ENCODE measurements around the gene SLC45A2. TPM values are rescaled to one million over a fixed set of nuclear protein-coding genes. Genes with fewer than 3 reads are reported as not detected.

SLC45A2 gene
- total and polyA plus RNA-seq, 2 of the 8 experiments (the other 6 are each of a cell fraction or from before 2014, with no cell fraction given): 0.09 TPM; not detected in 1

DNA sequence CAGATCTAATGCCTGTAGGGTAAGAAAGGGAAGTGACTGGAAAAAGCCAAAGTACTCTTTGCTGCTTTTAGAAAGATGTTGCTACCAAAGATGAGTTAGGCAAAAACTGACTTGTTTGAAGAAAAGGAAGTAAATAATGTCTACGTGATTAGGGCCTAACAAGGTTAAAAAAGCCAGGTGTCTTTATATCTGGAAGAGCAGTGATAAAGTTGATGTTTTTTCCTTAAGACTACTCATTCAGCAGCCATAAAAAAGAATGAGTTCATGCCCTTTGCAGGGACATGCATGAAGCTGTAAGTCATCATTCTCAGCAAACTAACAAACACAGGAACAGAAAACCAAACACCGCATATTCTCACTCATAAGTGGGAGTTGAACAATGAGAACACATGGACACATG lies 36.8 kb upstream of the SLC45A2 start:
- H3K9ac ChIP-seq (replicated peaks in 1 of 4; ENCODE audit: extremely low read depth in 1 of 4, low read depth in 3 of 4, low read length in 3 of 4): no peak overlapping the region
- H2BK12ac ChIP-seq (ENCODE audit: low read depth, low read length): no peak overlapping the region
- no peaks in the 10 kb centered on the region for H3K9me3 ChIP-seq (ENCODE audit: insufficient read depth in 2 of 2, low read depth in 1 of 2, low read length in 1 of 2)
- no peak overlapping the region for H3K4me2 ChIP-seq (ENCODE audit: insufficient read depth in 1 of 2, low read depth in 2 of 2, low read length in 2 of 2)
- no peak overlapping the region for H3K4ac ChIP-seq (replicated peaks; ENCODE audit: insufficient read length, low read depth, low read length)
- no peak overlapping the region for H3K18ac ChIP-seq (ENCODE audit: extremely low read depth, low read length)
- H4K91ac ChIP-seq (replicated peaks; ENCODE audit: insufficient read length, low read length): no peak overlapping the region
- H4K5ac ChIP-seq (ENCODE audit: insufficient read length, low read depth, low read length): no peak overlapping the region
- H3K36me3 ChIP-seq (ENCODE audit: control insufficient read depth in 2 of 4, insufficient read depth in 4 of 4, low read length in 3 of 4): no peaks in the 10 kb centered on the region
- CTCF ChIA-PET (ENCODE audit: partially characterized antibody): interaction anchor here (0.8 to 1.5 kb wide), 5 partner anchors 10 to 59 kb away, joined by 3 read pairs; no protein-coding TSS in a partner anchor
- no peak overlapping the region for H3K14ac ChIP-seq (ENCODE audit: insufficient read length)
- no peak overlapping the region for H2BK120ac ChIP-seq (replicated peaks; ENCODE audit: low read depth, low read length)
- no peak overlapping the region for H3K27ac ChIP-seq (ENCODE audit: low read depth, low read length)
- FAIRE-seq: no peak
- H2BK5ac ChIP-seq (ENCODE audit: low read depth, low read length): no peak overlapping the region
- H3K27me3 ChIP-seq (replicated peaks in 1 of 4; ENCODE audit: control insufficient read depth in 3 of 4, extremely low read depth in 1 of 4, insufficient read depth in 3 of 4, low read length in 3 of 4): no peaks in the 10 kb centered on the region
- no peaks in the 10 kb centered on the region for H3K4me1 ChIP-seq (replicated peaks in 1 of 4; ENCODE audit: control insufficient read depth in 3 of 4, insufficient read depth in 4 of 4, low read length in 3 of 4)
- H2AK5ac ChIP-seq (ENCODE audit: low read depth, low read length): no peak overlapping the region
- no peak overlapping the region for H2AFZ ChIP-seq (ENCODE audit: low read length)
- no peak overlapping the region for H3K56ac ChIP-seq (replicated peaks; ENCODE audit: insufficient read length, low read depth, low read length)
- H3K4me3 ChIP-seq (ENCODE audit: extremely low read depth in 1 of 4, insufficient read depth in 2 of 4, low read depth in 3 of 4, low read length in 4 of 4): no peak overlapping the region
- no peaks in the 10 kb centered on the region for H4K20me1 ChIP-seq (replicated peaks in 1 of 2; ENCODE audit: control insufficient read depth in 1 of 2, insufficient read depth in 2 of 2, low read length in 2 of 2)
- no peak overlapping the region for H3K23ac ChIP-seq (ENCODE audit: insufficient read length)
- no peaks in the 10 kb centered on the region for H3K79me1 ChIP-seq (ENCODE audit: low read depth, low read length)
- POLR2A ChIA-PET (ENCODE audit: partially characterized antibody): no interaction called here
- H2BK20ac ChIP-seq (ENCODE audit: low read length): no peak overlapping the region
- no peaks in the 10 kb centered on the region for H3K79me2 ChIP-seq (ENCODE audit: control insufficient read depth in 1 of 2, insufficient read depth in 2 of 2, low read length in 2 of 2)
- H4K8ac ChIP-seq (ENCODE audit: extremely low read depth, insufficient read depth, low read length): no peak overlapping the region
- WGBS, 2 experiments (ENCODE audit: extremely low coverage in 1 of 2, insufficient coverage in 1 of 2, insufficient read length in 1 of 2, insufficient replicate concordance in 2 of 2, low coverage in 1 of 2, low lambda C conversion rate in 2 of 2, missing lambda C conversion rate in 1 of 2): 85% methylated on average over 2 of the region's 2 CpGs; no CpG with 5 or more reads in 1 of the 2 experiments
- no peak overlapping the region for H2BK15ac ChIP-seq (ENCODE audit: low read length)
- no peak for DNase-seq (ENCODE audit: low read depth in 1 of 2, low spot score in 2 of 2)
- no peaks in the 10 kb centered on the region for H3K23me2 ChIP-seq (ENCODE audit: low read depth, low read length)
- TF ChIP-seq POU5F1 (IDR thresholded peaks at IDR 0.05; ENCODE audit: low read depth, low read length) (no peak), RFX5 (IDR thresholded peaks at IDR 0.05; ENCODE audit: borderline replicate concordance, low read depth, low read length) (no peak), HDAC2 (IDR thresholded peaks at IDR 0.05; ENCODE audit: borderline replicate concordance in 1 of 2, low read depth in 2 of 2, low read length in 2 of 2) (no peak), PHF8 (conservative IDR thresholded peaks at IDR 0.05; ENCODE audit: low read depth, low read length) (no peak), SUZ12 (IDR thresholded peaks at IDR 0.05; ENCODE audit: low read length) (no peak), JUND (IDR thresholded peaks at IDR 0.05; ENCODE audit: low read length) (no peak), CTBP2 (IDR thresholded peaks at IDR 0.05; ENCODE audit: borderline replicate concordance, insufficient read depth, insufficient read length, low read length) (no peak), JUN (IDR thresholded peaks at IDR 0.05; ENCODE audit: low read depth, low read length) (no peak), TEAD4 (IDR thresholded peaks at IDR 0.05; ENCODE audit: low read depth, low read length) (no peak), SIN3A (conservative IDR thresholded peaks at IDR 0.05 in 1 of 2, IDR thresholded peaks at IDR 0.05 in 1 of 2; ENCODE audit: low read depth in 1 of 2, low read length in 2 of 2) (no peak), SRF (IDR thresholded peaks at IDR 0.05; ENCODE audit: low read depth, low read length) (no peak), GABPA (IDR thresholded peaks at IDR 0.05; ENCODE audit: borderline replicate concordance, insufficient read depth, low read length) (no peak)
